WI38 (cell line): Measurements from ENCODE around the gene COL4A2.

Source experiments
- H3K4me3 ChIP-seq: 2 replicates; pipeline ENCODE4 v1.5.1; 2011; ENCODE audit warnings: low read depth, mild to moderate bottlenecking, control low read depth, low read length
- CTCF ChIP-seq: IDR thresholded peaks from 2 replicates; pipeline ENCODE4 v1.5.1; 2012; ENCODE audit warnings: low read depth, mild to moderate bottlenecking, control low read depth, low read length

COL4A2 gene

GRCh38 chr13:110410936-110411687 lies 104.0 kb downstream of the COL4A2 start:
- H3K4me3 ChIP-seq: no peak overlapping the region
- no peak for TF ChIP-seq CTCF

GRCh38 chr13:110411688-110412059 lies 104.6 kb downstream of the COL4A2 start:
- no peak overlapping the region for H3K4me3 ChIP-seq
- TF ChIP-seq CTCF: no peak

GRCh38 chr13:110412132-110412914 lies 105.2 kb downstream of the COL4A2 start:
- H3K4me3 ChIP-seq: no peak overlapping the region
- peak; percentile 91 for TF ChIP-seq CTCF

- no peak for TF ChIP-seq CTCF
- no peak overlapping the region for H3K4me3 ChIP-seq
Observed at GRCh38 chr13:110413016-110413675, 106.1 kb downstream of the COL4A2 start.

- TF ChIP-seq CTCF: no peak
- no peak overlapping the region for H3K4me3 ChIP-seq
Observed at GRCh38 chr13:110413676-110414040, 106.6 kb downstream of the COL4A2 start.

- H3K4me3 ChIP-seq: no peak overlapping the region
- no peak for TF ChIP-seq CTCF
Observed at GRCh38 chr13:110414283-110414682, 107.2 kb downstream of the COL4A2 start.

- TF ChIP-seq CTCF: no peak
- H3K4me3 ChIP-seq: no peak overlapping the region
Observed at GRCh38 chr13:110414931-110415330, 107.8 kb downstream of the COL4A2 start.
